Stimulated activated CD8-positive, alpha-beta memory T cell treated with anti-CD3 and anti-CD28 coated beads, Interleukin-12 subunit alpha, Interleukin-12 subunit beta, amount 100 ng/mL, for 1 hour (primary cell): Measurements from ENCODE around the gene PITX2.

ENCODE experiments used
- DNase-seq: peaks from one replicate; pipeline ENCODE4 v3.0.0-alpha.2; 2020; ENCODE audit warnings: low read depth

The PITX2 gene

GRCh38 chr4:110636171-110636679, 13.3 kb upstream of the PITX2 start:
- no peak for DNase-seq

GRCh38 chr4:110635163-110635865, 12.4 kb upstream of the PITX2 start:
- DNase-seq, result no peak

- no peak for DNase-seq
Measured at GRCh38 chr4:110634350-110635162, 11.7 kb upstream of the PITX2 start.

- no peak for DNase-seq
Measured at GRCh38 chr4:110633358-110634341, 10.8 kb upstream of the PITX2 start.

DNA sequence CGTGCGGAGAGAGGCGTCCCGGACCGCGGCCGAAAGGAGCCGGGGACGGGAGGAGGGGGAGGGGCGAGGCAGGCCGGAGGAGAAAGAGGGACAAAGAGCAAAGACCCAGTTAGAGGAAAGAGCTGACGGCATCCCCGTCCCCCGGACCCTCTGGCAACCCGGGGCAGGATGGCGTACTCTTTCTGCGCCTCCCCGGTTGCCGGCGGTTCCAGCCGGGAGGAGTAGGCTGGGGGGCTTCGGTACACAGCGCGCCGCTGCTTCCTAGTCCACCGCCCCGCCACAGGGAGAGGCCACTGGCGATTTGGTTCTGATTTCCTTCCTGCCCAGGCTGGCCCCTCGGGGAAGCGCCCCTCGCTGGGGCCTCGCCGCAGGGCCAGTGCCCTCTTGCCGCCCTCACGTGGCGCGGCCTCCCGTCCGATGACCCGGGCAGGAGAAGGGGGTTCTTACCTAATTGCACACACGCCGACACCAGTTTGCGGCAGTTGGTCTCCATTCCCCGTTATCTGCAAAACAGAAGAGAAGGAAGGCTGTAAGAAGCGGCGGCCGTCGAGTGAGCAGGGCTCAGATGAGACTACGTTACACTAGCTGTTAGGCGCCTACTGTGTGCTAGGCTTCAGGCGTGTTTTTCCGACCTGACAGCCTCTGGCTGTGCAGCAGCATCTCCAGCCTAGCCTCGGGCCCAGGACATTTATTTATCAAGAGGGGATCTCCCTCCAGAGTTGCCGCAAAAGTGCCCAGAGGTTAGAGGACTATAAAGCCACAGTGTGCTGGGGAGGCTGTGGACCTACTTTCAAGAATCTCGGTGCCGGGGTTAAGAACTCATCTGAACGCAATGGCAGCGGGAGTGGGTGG, 9.9 kb upstream of the PITX2 start:
- no peak for DNase-seq

GRCh38 chr4:110631584-110632505, 9.0 kb upstream of the PITX2 start:
- DNase-seq, result no peak

- DNase-seq, result no peak
Measured at GRCh38 chr4:110630688-110631402, 8.0 kb upstream of the PITX2 start.

- no peak for DNase-seq
Measured at GRCh38 chr4:110629780-110630687, 7.2 kb upstream of the PITX2 start.

DNA sequence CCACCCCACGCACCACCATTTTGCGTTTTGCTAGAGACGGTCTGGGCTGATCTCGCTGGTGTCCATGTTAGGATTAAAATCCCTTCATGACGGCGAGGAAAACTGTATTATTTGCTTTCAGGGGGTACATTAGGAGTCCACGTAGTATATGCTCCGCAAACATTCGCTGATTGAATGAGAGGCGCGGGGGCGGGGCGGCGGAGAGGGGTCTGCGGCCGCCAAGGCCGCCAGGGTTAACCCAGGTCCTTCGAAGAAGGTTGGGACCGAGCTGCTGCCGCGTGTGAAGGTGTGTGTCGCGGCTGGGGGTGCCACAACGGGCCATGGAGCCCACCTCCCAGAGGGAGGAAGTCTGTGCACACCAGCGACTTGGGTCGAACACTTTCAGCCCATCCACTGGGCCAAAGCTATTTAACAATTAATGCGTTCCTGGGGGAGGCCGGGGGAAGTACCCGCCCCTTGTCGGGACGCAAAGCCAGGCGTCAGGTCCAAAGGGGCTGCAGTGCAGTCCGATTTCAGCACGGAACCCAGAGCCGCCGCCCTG, 6.4 kb upstream of the PITX2 start:
- DNase-seq, result no peak

GRCh38 chr4:110628663-110629213, 5.9 kb upstream of the PITX2 start:
- no peak for DNase-seq

DNA sequence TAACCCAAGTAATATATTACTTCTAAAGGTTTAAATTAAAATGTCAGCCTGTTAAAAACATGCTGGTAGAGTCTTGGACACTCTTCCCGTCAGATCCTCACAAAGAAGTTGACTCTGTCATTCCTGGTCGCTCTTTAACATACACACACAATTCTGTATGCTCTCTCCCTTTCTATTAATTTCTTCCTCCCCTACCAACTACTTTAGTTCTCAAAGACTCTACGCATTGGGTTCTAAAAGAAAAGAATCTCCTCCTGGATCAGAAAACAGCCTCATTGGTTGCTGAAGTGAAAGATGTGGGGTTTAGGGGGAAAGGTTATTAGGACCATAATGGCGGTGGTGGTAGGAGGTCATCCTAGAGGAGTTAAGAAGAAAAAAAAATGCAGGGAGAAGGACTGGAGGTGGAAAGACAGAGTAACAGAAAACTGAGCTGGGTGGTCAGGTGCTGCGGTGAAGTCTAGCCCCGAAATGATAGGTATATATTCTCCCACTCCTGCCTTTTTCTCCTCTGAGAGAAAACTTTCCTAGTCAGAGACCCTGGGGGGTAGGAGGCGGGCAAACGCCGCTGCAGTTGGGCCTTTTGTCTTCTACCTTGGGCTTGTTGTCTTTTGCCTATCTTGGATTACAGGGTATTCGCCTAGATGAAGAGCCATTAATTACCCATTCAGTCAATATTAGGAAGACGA, 5.2 kb upstream of the PITX2 start:
- DNase-seq, result no peak

DNA sequence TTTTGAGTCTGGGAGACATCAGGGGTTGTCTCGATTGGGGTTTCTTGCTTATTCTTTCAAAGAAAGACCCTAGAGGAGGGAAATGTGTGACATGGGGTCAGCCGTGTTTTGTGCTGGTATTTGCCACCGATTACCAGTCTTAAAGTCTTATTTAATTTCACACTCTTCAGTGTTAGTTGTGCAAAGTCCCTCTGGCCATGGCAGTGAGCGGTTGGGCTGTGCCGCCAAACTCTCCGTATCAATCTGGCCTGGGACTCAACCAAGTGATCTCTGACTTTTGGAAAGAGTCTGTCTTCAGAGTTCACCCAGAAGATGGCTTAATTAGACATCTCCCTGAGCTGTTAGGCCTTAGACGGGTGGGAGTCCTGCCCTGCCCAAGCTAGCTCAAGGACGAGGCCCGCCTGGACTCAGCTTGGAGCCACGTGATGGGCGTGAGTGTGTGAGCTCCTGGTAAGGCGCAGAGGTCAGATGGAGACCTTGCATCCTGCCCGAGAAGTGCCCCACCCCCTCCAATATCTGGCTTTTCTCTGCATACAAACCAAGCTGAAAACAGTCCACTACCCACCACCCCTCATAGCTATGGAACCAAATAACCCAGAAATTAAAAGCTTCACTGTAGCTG, 3.8 kb upstream of the PITX2 start:
- DNase-seq, result no peak

GRCh38 chr4:110625576-110626257, 2.8 kb upstream of the PITX2 start:
- no peak for DNase-seq

DNA sequence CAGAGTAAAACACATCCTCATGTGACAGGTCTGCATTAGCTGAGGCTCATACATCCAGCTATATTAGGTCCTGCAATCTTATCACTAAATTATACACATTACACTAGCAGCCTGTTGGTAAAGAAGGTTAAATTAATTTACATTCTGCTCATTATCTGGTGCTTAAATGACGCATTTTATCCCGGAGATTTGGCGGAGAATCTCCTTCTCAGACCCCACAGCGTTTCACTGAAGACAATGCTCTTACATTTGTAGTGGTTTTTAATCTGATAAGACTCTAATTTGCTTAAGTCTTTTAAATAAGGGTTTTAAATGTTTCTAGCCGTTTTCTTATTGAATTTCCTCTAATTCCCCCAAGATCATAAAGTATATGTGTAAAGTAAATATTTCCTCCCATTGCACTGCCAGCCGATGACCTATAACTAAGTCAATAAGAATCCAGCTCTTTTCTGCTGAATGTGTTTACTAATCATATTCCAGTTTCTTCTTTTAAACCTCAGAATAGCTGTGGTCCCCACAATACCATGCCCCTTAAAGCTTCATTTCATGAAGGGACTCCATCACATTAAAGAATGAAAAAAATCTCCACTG, 2.1 kb upstream of the PITX2 start:
- no peak for DNase-seq

GRCh38 chr4:110624398-110624780, 1.5 kb upstream of the PITX2 start:
- DNase-seq, result no peak
